Caco-2 (cell line): ENCODE results near the gene COL26A1. TPM values are rescaled to one million over a fixed set of nuclear protein-coding genes. Genes with fewer than 3 reads are reported as not detected.

Source experiments
- BruUV-seq: library from RNA; stranded (reverse); fragments of 400-500 nt; replicated peaks from 2 replicates; lab custom pipeline; 2021; lab: Mats Ljungman, UMichigan
- CTCF ChIA-PET: fragments of 300-600 bp; sonication (Branson Sonifier 250); formaldehyde crosslinking; loops from one replicate; lab custom pipeline; 2022; ENCODE audit warnings: antibody characterized with exemption; lab: Charles Lee
- POLR2A ChIA-PET: fragments of 300-600 bp; sonication (Branson Sonifier 250); formaldehyde crosslinking; loops from one replicate; lab custom pipeline; 2022; ENCODE audit warnings: antibody characterized with exemption; lab: Charles Lee
- DNase-seq, 2 experiments: peaks; one replicate each; pipeline versions ENCODE4 v3.0.0 to v3.0.0-alpha.2; 2020 to 2022
- H3K27me3 ChIP-seq: replicated peaks from 2 replicates; pipeline ENCODE4 v1.6.0; 2011; ENCODE audit warnings: low read length; ENCODE audit not compliant: control insufficient read depth, insufficient read depth
- H3K36me3 ChIP-seq: 2 replicates; pipeline ENCODE4 v1.5.1; 2011; ENCODE audit warnings: low read length; ENCODE audit not compliant: control insufficient read depth, insufficient read depth
- H3K4me1 ChIP-seq: fragments of 250-450 bp; sonication (Bioruptor Pico); 2 replicates; pipeline ENCODE4 v1.5.1; 2020; ENCODE audit warnings: mild to moderate bottlenecking
- H3K4me3 ChIP-seq: 2 replicates; pipeline ENCODE4 v1.5.1; 2011; ENCODE audit warnings: low read depth, mild to moderate bottlenecking, control low read depth, low read length
- H3K9me3 ChIP-seq: fragments of 250-450 bp; sonication (Bioruptor Pico); 2 replicates; pipeline ENCODE4 v1.5.1; 2020; ENCODE audit warnings: mild to moderate bottlenecking, moderate library complexity
- H3K27ac Mint-ChIP-seq: one replicate; pipeline ENCODE4 v1.8.0; 2022; ENCODE audit warnings: mixed read lengths; ENCODE audit not compliant: unreplicated experiment
- H3K27me3 Mint-ChIP-seq: one replicate; pipeline ENCODE4 v1.8.0; 2022; ENCODE audit warnings: mixed read lengths; ENCODE audit not compliant: insufficient read depth, unreplicated experiment
- H3K36me3 Mint-ChIP-seq: one replicate; pipeline ENCODE4 v1.8.0; 2022; ENCODE audit warnings: mild to moderate bottlenecking, mixed read lengths; ENCODE audit not compliant: insufficient read depth, unreplicated experiment
- H3K4me1 Mint-ChIP-seq: one replicate; pipeline ENCODE4 v1.8.0; 2022; ENCODE audit warnings: low read depth, mixed read lengths; ENCODE audit not compliant: unreplicated experiment
- H3K4me3 Mint-ChIP-seq: one replicate; pipeline ENCODE4 v1.8.0; 2022; ENCODE audit warnings: mild to moderate bottlenecking, moderate library complexity, mixed read lengths; ENCODE audit not compliant: unreplicated experiment
- H3K9me3 Mint-ChIP-seq: one replicate; pipeline ENCODE4 v1.8.0; 2022; ENCODE audit warnings: mixed read lengths; ENCODE audit not compliant: unreplicated experiment
- intact Hi-C: fragments of 100-400 bp; cut with micrococcal nuclease; formaldehyde crosslinking; loops from one replicate; pipeline ENCODE4 v1.10.0; 2022; ENCODE audit not compliant: unreplicated experiment
- total RNA-seq: library from RNA; stranded (reverse); gene quantifications from 2 replicates; pipeline ENCODE4 v1.2.3, GENCODE V29; 2022
- TF ChIP-seq, protein P1 (sequence below), 2 experiments: fragments of 200-600 bp in 1 of 2; IDR thresholded peaks; 1 replicate in 1 of 2; 2 replicates in 1 of 2; pipeline versions ENCODE4 v1.5.1 to v1.8.0; 2011 to 2022; ENCODE audit warnings: antibody characterized with exemption in 1 of 2, control low read depth in 1 of 2, inconsistent platforms in 1 of 2, low read depth in 1 of 2, low read length in 1 of 2, mild to moderate bottlenecking in 1 of 2, moderate library complexity in 1 of 2; ENCODE audit not compliant: insufficient read depth in 1 of 2, severe bottlenecking in 1 of 2, unreplicated experiment in 1 of 2

The COL26A1 gene
- total RNA-seq, 1 experiment from 2014 or later = 23.3 TPM

DNA sequence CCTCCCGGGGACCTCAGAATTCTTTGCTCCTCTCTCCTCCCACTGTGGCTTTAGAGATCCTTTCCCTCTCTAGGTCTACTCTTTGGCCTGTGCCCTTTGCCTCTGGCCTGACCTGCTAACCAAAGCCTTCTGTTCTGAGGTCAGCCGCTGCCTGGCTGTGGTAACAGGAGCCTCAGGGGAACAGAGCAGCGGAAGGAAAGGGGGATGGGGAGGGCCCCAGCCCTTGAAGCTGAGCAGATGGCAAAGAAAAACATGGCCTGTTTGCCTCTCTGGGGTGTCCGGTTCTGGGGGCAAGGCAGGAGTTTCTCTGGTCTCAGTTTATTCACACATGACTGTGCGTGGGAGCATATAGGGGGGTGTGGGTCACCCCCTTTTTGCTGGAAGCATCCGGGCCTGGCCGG, 28.2 kb downstream of the COL26A1 start:
- H3K4me1 ChIP-seq = peaks cover 19% of the 10 kb centered on the region
- Mint-ChIP-seq H3K36me3 (peaks cover 8% of the 10 kb centered on the region), H3K27ac (no peak overlapping the region), H3K4me3 (no peak overlapping the region), H3K9me3 (no peaks in the 10 kb centered on the region), H3K4me1 (peaks cover 6% of the 10 kb centered on the region), H3K27me3 (no peaks in the 10 kb centered on the region)
- H3K36me3 ChIP-seq = no peaks in the 10 kb centered on the region
- peak; percentile 66 to 80 for DNase-seq
- no peaks in the 10 kb centered on the region for H3K9me3 ChIP-seq
- H3K4me3 ChIP-seq = no peak overlapping the region
- intact Hi-C loops = loop anchor here (5.0 kb wide), 1 partner anchor 46 kb away; no protein-coding TSS in a partner anchor
- POLR2A ChIA-PET = no interaction called here
- no peaks in the 10 kb centered on the region for H3K27me3 ChIP-seq
- CTCF ChIA-PET = interaction anchor here (0.6 kb wide), 1 partner anchor 83 kb away, joined by 3 read pairs; no protein-coding TSS in a partner anchor
- TF ChIP-seq, protein P1, sequence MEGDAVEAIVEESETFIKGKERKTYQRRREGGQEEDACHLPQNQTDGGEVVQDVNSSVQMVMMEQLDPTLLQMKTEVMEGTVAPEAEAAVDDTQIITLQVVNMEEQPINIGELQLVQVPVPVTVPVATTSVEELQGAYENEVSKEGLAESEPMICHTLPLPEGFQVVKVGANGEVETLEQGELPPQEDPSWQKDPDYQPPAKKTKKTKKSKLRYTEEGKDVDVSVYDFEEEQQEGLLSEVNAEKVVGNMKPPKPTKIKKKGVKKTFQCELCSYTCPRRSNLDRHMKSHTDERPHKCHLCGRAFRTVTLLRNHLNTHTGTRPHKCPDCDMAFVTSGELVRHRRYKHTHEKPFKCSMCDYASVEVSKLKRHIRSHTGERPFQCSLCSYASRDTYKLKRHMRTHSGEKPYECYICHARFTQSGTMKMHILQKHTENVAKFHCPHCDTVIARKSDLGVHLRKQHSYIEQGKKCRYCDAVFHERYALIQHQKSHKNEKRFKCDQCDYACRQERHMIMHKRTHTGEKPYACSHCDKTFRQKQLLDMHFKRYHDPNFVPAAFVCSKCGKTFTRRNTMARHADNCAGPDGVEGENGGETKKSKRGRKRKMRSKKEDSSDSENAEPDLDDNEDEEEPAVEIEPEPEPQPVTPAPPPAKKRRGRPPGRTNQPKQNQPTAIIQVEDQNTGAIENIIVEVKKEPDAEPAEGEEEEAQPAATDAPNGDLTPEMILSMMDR (IDR thresholded peaks at IDR 0.05; ENCODE audit: insufficient read depth in 1 of 2, low read depth in 1 of 2, low read length in 1 of 2, severe bottlenecking in 1 of 2, unreplicated experiment in 1 of 2) = no peak
- no TSS peak for BruUV-seq

GRCh38 chr7:101391991-101392390, 29.3 kb downstream of the COL26A1 start:
- Histone ChIP-seq H3K9me3 (no peaks in the 10 kb centered on the region), H3K36me3 (no peaks in the 10 kb centered on the region), H3K4me1 (peaks cover 14% of the 10 kb centered on the region), H3K4me3 (no peak overlapping the region), H3K27me3 (no peaks in the 10 kb centered on the region)
- Mint-ChIP-seq H3K27me3 (no peaks in the 10 kb centered on the region), H3K4me3 (no peak overlapping the region), H3K4me1 (peaks cover 6% of the 10 kb centered on the region), H3K27ac (no peak overlapping the region), H3K9me3 (no peaks in the 10 kb centered on the region), H3K36me3 (peaks cover 2% of the 10 kb centered on the region)
- ChIA-PET CTCF (interaction anchor here (0.6 to 1.0 kb wide), 2 partner anchors 9 to 11 kb away, joined by 3 to 9 read pairs; no protein-coding TSS in a partner anchor), POLR2A (interaction anchor here (0.6 kb wide), 1 partner anchor 16 kb away, joined by 8 read pairs; no protein-coding TSS in a partner anchor)
- no peak for DNase-seq
- TF ChIP-seq, protein P1 (IDR thresholded peaks at IDR 0.05; ENCODE audit: insufficient read depth in 1 of 2, low read depth in 1 of 2, low read length in 1 of 2, severe bottlenecking in 1 of 2, unreplicated experiment in 1 of 2) = no peak
- intact Hi-C loops = loop anchor here (5.0 kb wide), 1 partner anchor 45 kb away; no protein-coding TSS in a partner anchor
- no TSS peak for BruUV-seq

DNA sequence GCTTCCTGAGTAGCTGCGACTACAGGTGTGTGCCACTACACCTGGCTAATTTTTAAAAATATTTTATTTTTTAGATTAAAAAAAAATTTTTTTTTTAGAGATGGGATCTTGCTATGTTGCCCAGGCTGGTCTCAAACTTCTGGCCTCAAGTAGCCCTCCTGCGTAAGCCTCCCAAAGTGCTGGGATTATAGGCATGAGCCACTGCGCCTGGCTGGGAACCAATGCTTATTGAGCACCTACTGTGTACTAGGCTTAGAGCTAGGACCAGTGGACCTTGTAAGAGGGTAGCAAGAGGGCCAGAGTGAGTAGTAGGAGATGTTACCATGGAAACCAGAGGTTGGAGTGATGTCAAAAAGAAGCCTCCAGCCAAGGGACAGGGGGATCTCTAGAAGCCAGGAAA, 31.2 kb downstream of the COL26A1 start:
- no peak overlapping the region for H3K27ac Mint-ChIP-seq
- intact Hi-C loops = loop anchor here (5.0 kb wide), 1 partner anchor 43 kb away; no protein-coding TSS in a partner anchor
- BruUV-seq = no TSS peak
- H3K9me3 Mint-ChIP-seq = no peaks in the 10 kb centered on the region
- no peak overlapping the region for H3K4me3 ChIP-seq
- H3K4me1 Mint-ChIP-seq = peaks cover 6% of the 10 kb centered on the region
- POLR2A ChIA-PET = no interaction called here
- peaks cover 14% of the 10 kb centered on the region for H3K4me1 ChIP-seq
- no peak overlapping the region for H3K4me3 Mint-ChIP-seq
- CTCF ChIA-PET = interaction anchor here (0.6 kb wide), 1 partner anchor 190 kb away, joined by 3 read pairs; no protein-coding TSS in a partner anchor
- no peaks in the 10 kb centered on the region for H3K9me3 ChIP-seq
- DNase-seq = no peak
- no peaks in the 10 kb centered on the region for H3K27me3 ChIP-seq
- H3K36me3 ChIP-seq = no peaks in the 10 kb centered on the region
- TF ChIP-seq, protein P1 (IDR thresholded peaks at IDR 0.05; ENCODE audit: insufficient read depth in 1 of 2, low read depth in 1 of 2, low read length in 1 of 2, severe bottlenecking in 1 of 2, unreplicated experiment in 1 of 2) = no peak
- no peaks in the 10 kb centered on the region for H3K27me3 Mint-ChIP-seq
- H3K36me3 Mint-ChIP-seq = no peaks in the 10 kb centered on the region
